Tibial nerve (tissue), 4 donors: ENCODE data around the gene KLF13. TPM values are rescaled to one million over a fixed set of nuclear protein-coding genes. Genes with fewer than 3 reads are reported as not detected.

ENCODE experiments used
- DNase-seq, 2 donors: peaks; one replicate each; pipeline ENCODE4 v3.0.0-alpha.2; 2019; ENCODE audit warnings: low spot score in 2 of 2
- H3K27ac ChIP-seq, 4 donors: fragments of 200-600 bp; sonication (generic) in 3 of 4; one replicate each; pipeline ENCODE4 v1.5.1; 2017 to 2019; ENCODE audit warnings: mild to moderate bottlenecking in 1 of 4
- H3K27me3 ChIP-seq, 2 donors: fragments of 200-600 bp; sonication (generic) in 1 of 2; one replicate each; pipeline versions ENCODE4 v1.5.1 to v1.6.0; 2017 to 2019
- H3K36me3 ChIP-seq, 3 donors: fragments of 200-600 bp; sonication (generic); one replicate each; pipeline ENCODE4 v1.5.1; 2018 to 2019
- H3K4me1 ChIP-seq, 4 donors: fragments of 200-600 bp; sonication (generic) in 3 of 4; one replicate each; pipeline ENCODE4 v1.5.1; 2017 to 2019
- H3K4me3 ChIP-seq, 4 donors: fragments of 200-600 bp; sonication (generic) in 3 of 4; one replicate each; pipeline ENCODE4 v1.5.1; 2017 to 2019; ENCODE audit warnings: mild to moderate bottlenecking in 1 of 4, moderate library complexity in 1 of 4
- H3K9me3 ChIP-seq, 4 donors: fragments of 200-600 bp; sonication (generic) in 3 of 4; one replicate each; pipeline ENCODE4 v1.5.1; 2017 to 2019
- CTCF ChIP-seq, 5 experiments: fragments of 200-600 bp in 3 of 5; fragments of 450-650 bp in 2 of 5; sonication (generic) in 3 of 5; IDR thresholded peaks; one replicate each; pipeline ENCODE4 v1.5.1; 2016 to 2019; ENCODE audit warnings: antibody characterized with exemption in 5 of 5, mild to moderate bottlenecking in 3 of 5, moderate library complexity in 2 of 5
- EP300 ChIP-seq, 2 donors: sonication (generic); formaldehyde crosslinking; IDR thresholded peaks; one replicate each; pipeline ENCODE4 v1.6.1; 2017; ENCODE audit warnings: antibody characterized with exemption in 2 of 2, mild to moderate bottlenecking in 1 of 2
- POLR2A ChIP-seq, 2 donors: fragments of 450-650 bp; IDR thresholded peaks; one replicate each; pipeline ENCODE4 v1.6.1; 2017; ENCODE audit warnings: antibody characterized with exemption in 2 of 2, mild to moderate bottlenecking in 2 of 2, moderate library complexity in 2 of 2
- WGBS, 2 donors: methylation state at CpG; one replicate each; pipeline ENCODE4 v1.1.5; 2018; 5-methylcytosine and 5-hydroxymethylcytosine counted together
- total RNA-seq, 4 donors: library from RNA; depleted of rRNA; stranded (reverse); fragments of >200 nt; gene quantifications; one replicate each; pipeline ENCODE4 v1.1.0, GENCODE V29; 2016

Gene KLF13
- total RNA-seq, 4 donors from 2014 or later: 61.2 to 77.9 (median 75.1) TPM

DNA sequence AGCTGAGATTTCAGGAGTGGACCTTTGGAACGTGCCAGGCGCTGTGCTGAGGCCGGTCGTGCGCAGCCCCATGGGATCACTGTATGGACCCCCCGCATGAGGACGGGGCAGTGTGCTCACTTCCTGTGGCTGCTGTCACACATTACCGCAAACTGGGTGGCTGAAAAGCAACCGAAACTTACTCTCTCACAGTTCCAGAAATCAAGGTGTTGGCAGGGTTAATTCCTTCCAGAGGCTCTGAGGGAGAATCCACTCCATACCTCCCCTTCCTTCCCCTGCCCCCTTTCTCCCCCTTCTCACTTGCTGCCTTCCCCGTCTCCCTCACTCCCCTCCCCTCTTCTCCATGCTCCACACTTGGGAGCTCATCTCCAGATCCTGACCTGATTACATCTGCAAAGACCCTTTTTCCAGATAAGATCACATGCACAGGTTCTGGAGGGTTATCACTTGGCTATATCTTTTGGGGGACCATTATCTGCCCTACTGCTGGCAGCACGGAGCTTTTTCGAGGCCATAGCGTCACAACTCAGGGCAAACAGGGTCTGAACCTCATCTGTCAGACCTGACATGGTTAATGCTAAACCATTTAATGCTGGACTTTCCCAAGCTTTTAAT, 41.2 kb downstream of the KLF13 start:
- H3K36me3 ChIP-seq: peaks cover 0 to 11% (median 3%) of the 10 kb centered on the region in 3 donors
- H3K4me3 ChIP-seq: no peak overlapping the region
- no peak for DNase-seq
- H3K27ac ChIP-seq: peak overlapping the region; percentile 90 to 95 (median 94)
- 69 to 81% methylated on average over 13 of the region's 13 CpGs for WGBS, 2 donors
- TF ChIP-seq CTCF (IDR thresholded peaks at IDR 0.05) (no peak), POLR2A (IDR thresholded peaks at IDR 0.05) (no peak), EP300 (IDR thresholded peaks at IDR 0.05) (no peak)
- no peaks in the 10 kb centered on the region for H3K9me3 ChIP-seq
- H3K4me1 ChIP-seq: peaks cover 0 to 93% (median 66%) of the 10 kb centered on the region in 4 donors
- H3K27me3 ChIP-seq: no peaks in the 10 kb centered on the region

DNA sequence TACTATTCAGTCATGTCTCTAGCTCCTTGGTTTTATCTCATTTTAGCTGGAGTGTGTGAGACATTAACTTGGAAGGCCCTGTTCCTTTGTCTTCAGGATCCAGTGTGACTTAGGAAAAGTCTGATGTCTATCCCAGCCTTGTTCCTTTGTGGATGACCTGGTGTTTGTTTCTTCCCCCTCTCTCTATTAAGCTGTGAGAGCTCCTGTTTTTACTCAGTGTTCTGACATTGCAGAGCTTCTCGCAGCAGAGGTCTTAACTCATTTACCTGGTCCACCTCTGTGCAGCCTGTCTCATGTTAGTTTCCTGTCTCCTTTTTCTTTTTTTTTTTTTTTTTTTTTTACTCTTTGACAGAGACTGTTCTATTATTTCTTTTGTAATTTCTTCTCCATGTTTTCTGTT, 43.1 kb downstream of the KLF13 start:
- Histone ChIP-seq H3K36me3 (peaks cover 4 to 26% (median 10%) of the 10 kb centered on the region in 3 donors), H3K4me1 (peaks cover 0 to 91% (median 66%) of the 10 kb centered on the region in 4 donors), H3K9me3 (no peaks in the 10 kb centered on the region), H3K27me3 (no peaks in the 10 kb centered on the region), H3K27ac (peak overlapping the region in 3 of 4 donors; percentile 77 to 95 (median 94)), H3K4me3 (no peak overlapping the region)
- DNase-seq: no peak
- TF ChIP-seq CTCF (IDR thresholded peaks at IDR 0.05) (no peak), EP300 (IDR thresholded peaks at IDR 0.05) (no peak), POLR2A (IDR thresholded peaks at IDR 0.05) (no peak)
- 92 to 97% methylated on average over 1 of the region's 1 CpG for WGBS, 2 donors

- Histone ChIP-seq H3K27me3 (no peaks in the 10 kb centered on the region), H3K4me3 (no peak overlapping the region), H3K9me3 (no peaks in the 10 kb centered on the region), H3K27ac (peak overlapping the region in 3 of 4 donors; percentile 41 to 77 (median 73)), H3K36me3 (peaks cover 4 to 46% (median 10%) of the 10 kb centered on the region in 3 donors), H3K4me1 (peaks cover 0 to 91% (median 53%) of the 10 kb centered on the region in 4 donors)
- TF ChIP-seq POLR2A (IDR thresholded peaks at IDR 0.05) (no peak), EP300 (IDR thresholded peaks at IDR 0.05) (no peak), CTCF (IDR thresholded peaks at IDR 0.05) (no peak)
- 95 to 98% methylated on average over 38 of the region's 38 CpGs for WGBS, 2 donors
- DNase-seq: no peak
Observed at GRCh38 chr15:31371520-31372240, 45.0 kb downstream of the KLF13 start.

DNA sequence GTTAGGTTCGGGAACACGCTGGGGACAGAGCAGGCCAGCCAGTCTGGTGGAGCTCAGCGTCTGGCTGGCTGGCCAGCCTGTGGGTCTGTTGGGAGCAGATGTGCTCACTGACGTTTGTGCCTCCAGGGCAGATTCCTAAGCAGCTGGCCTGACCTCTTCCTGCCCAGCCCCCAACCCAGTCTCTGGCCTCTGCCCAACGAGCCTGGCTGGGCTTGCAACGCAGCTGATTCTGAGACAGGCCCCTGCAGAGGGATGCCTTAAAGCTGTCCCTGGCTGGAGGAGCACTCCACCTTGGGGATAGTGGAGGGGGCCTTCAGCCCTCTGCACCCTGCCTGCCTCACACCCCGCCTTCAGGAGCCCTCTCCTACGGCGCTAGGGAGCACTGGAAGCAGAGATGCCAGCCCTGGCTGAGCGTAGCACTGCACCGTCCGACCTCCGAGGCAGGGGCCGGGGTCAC, 46.0 kb downstream of the KLF13 start:
- Histone ChIP-seq H3K36me3 (peaks cover 4 to 55% (median 10%) of the 10 kb centered on the region in 3 donors), H3K4me1 (peaks cover 0 to 88% (median 43%) of the 10 kb centered on the region in 4 donors)

GRCh38 chr15:31373096-31373865, 46.6 kb downstream of the KLF13 start:
- Histone ChIP-seq H3K4me3 (no peak overlapping the region), H3K27ac (peak overlapping the region in 3 of 4 donors; percentile 63 to 77 (median 73)), H3K9me3 (no peaks in the 10 kb centered on the region), H3K4me1 (peaks cover 0 to 86% (median 39%) of the 10 kb centered on the region in 4 donors), H3K36me3 (peaks cover 4 to 62% (median 10%) of the 10 kb centered on the region in 3 donors), H3K27me3 (no peaks in the 10 kb centered on the region)
- DNase-seq: no peak
- TF ChIP-seq EP300 (IDR thresholded peaks at IDR 0.05) (no peak), POLR2A (IDR thresholded peaks at IDR 0.05) (no peak), CTCF (IDR thresholded peaks at IDR 0.05) (no peak)
- 85 to 89% methylated on average over 21 to 23 of the region's 23 CpGs for WGBS, 2 donors

More for the DNA sequence above, 46.0 kb downstream of the KLF13 start:
- no peaks in the 10 kb centered on the region for H3K27me3 ChIP-seq
- no peaks in the 10 kb centered on the region for H3K9me3 ChIP-seq
- peak in 1 of 2 donors; percentile 48 for TF ChIP-seq EP300 (IDR thresholded peaks at IDR 0.05)
- TF ChIP-seq POLR2A (IDR thresholded peaks at IDR 0.05): no peak
- WGBS, 2 donors: 51 to 62% methylated on average over 8 to 14 of the region's 14 CpGs
- H3K27ac ChIP-seq: peak overlapping the region in 3 of 4 donors; percentile 41 to 77 (median 73)
- DNase-seq: peak; percentile 54 to 73
- no peak overlapping the region for H3K4me3 ChIP-seq
